H1 (cell line): ENCODE results near the gene NUDCD2. TPM values are rescaled to one million over a fixed set of nuclear protein-coding genes. Genes with fewer than 3 reads are reported as not detected.
A peak's percentile ranks its signal among the peaks of the same experiment; 100 is the strongest.

Source experiments
- CBX8 ChIP-seq: fragments of 300-800, 300-1000 bp; sonication (generic); IDR thresholded peaks from 2 replicates; pipeline ENCODE4 v1.7.1; 2016; ENCODE audit warnings: low read depth, low read length, borderline replicate concordance
- GTF2F1 ChIP-seq: IDR thresholded peaks from 2 replicates; pipeline ENCODE4 v1.6.1; 2012; ENCODE audit warnings: low read depth, low read length, improper control_type of control experiment, borderline replicate concordance
- YY1 ChIP-seq: IDR thresholded peaks from 2 replicates; pipeline ENCODE4 v1.6.1; 2011; ENCODE audit warnings: low read depth, mild to moderate bottlenecking, low read length
- polyA plus RNA-seq, 7 experiments: library from polyadenylated mRNA; depleted of rRNA in 3 of 7; stranded (reverse) in 5 of 7; unstranded in 2 of 7; fragments of >200 nt in 5 of 7; fragments of 200-250 nt in 2 of 7; gene quantifications; 1 replicate in 5 of 7; 2 replicates in 1 of 7; 4 replicates in 1 of 7; pipeline versions ENCODE4 v1.2.1 to v1.2.3, GENCODE V29; 2011 to 2013; ENCODE audit warnings: missing spikeins in 2 of 7, mixed read lengths in 2 of 7
- total RNA-seq: library from RNA; stranded (reverse); fragmentation: NEBNext Ultra II Directional; extraction: Animal tissue kit (Norgen Biotek cat#: 25700); gene quantifications from 2 replicates; pipeline ENCODE4 v1.2.1, GENCODE V29; 2021

NUDCD2 gene
- total and polyA plus RNA-seq, 2 of the 8 experiments (the other 6 are each of a cell fraction or from before 2014, with no cell fraction given) = 12.2 to 59.5 TPM

DNA sequence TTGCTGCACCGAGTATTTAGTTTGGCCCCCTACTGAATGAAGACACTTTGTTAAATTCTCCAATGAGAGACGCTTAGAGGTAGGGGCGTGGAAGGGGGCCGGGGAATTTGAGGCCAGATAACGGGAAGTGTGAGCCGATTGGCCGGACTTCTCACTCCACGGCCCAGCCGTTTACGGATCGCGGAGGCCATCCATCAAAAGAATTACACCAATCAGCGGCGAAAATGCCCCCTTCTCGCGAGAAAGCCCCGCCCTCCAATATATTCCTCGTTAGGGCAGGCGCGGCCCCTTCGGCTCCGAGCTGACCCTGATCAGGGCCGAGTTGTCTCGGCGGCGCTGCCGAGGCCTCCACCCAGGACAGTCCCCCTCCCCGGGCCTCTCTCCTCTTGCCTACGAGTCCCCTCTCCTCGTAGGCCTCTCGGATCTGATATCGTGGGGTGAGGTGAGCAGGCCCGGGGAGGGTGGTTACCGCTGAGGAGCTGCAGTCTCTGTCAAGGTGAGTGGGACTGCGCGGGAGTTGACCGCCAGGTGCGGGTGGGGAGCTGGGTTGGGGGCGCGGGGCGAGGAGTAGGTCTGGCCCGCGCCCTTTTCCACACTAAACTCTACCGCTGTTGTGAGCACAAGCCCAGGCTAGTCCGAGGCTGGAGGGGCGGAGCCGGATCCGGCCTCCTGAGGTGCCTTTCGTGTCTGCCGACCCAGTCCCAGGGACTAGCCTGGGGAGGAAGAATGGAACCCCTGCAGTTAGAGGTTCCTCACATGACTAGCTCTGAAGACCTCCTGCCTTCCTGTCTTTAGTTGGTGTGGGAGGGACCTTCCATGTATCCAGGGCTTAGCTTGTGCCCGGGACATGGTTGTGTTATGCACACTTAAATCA is 22.4 kb downstream of the NUDCD2 start, which contains the start of gene CCNG1 (continued):
- peak; percentile 86; the same call in 1 of the 2 replicates for TF ChIP-seq GTF2F1
- no peak for TF ChIP-seq CBX8
- no peak for TF ChIP-seq YY1
